ENCODE data around the gene FAM13A.

The FAM13A gene

GRCh38 chr4:88752754-88753153 is 304.2 kb downstream of the FAM13A start:
- CTCF ChIA-PET: interaction anchor here (1.1 kb wide), 1 partner anchor 11 kb away, joined by 3 read pairs; no protein-coding TSS in a partner anchor
- no peak for DNase-seq (ENCODE audit: extremely low spot score)
- no peak for TF ChIP-seq CTCF (IDR thresholded peaks at IDR 0.05; ENCODE audit: control extremely low read depth, extremely low read depth, low read depth, missing control alignments)
- POLR2A ChIA-PET: no interaction called here

- ChIA-PET CTCF (interaction anchor here (1.1 kb wide), 1 partner anchor 12 kb away, joined by 3 read pairs; no protein-coding TSS in a partner anchor), POLR2A (no interaction called here)
- no peak for TF ChIP-seq CTCF (IDR thresholded peaks at IDR 0.05; ENCODE audit: control extremely low read depth, extremely low read depth, low read depth, missing control alignments)
- DNase-seq (ENCODE audit: extremely low spot score): no peak
Observed at GRCh38 chr4:88752076-88752463, 304.9 kb downstream of the FAM13A start.

- no peak for DNase-seq (ENCODE audit: extremely low spot score)
- ChIA-PET CTCF (interaction anchor here (1.4 kb wide), 1 partner anchor 8 kb away, joined by 4 read pairs; no protein-coding TSS in a partner anchor), POLR2A (no interaction called here)
- TF ChIP-seq CTCF (IDR thresholded peaks at IDR 0.05; ENCODE audit: control extremely low read depth, extremely low read depth, low read depth, missing control alignments): no peak
Observed at GRCh38 chr4:88751258-88752075, 305.5 kb downstream of the FAM13A start.

GRCh38 chr4:88750369-88750768 is 306.6 kb downstream of the FAM13A start:
- no peak for TF ChIP-seq CTCF (IDR thresholded peaks at IDR 0.05; ENCODE audit: control extremely low read depth, extremely low read depth, low read depth, missing control alignments)
- POLR2A ChIA-PET: no interaction called here
- CTCF ChIA-PET: interaction anchor here (1.4 to 1.5 kb wide), 2 partner anchors 9 to 25 kb away, joined by 3 to 4 read pairs; no protein-coding TSS in a partner anchor
- DNase-seq (ENCODE audit: extremely low spot score): no peak

- POLR2A ChIA-PET: no interaction called here
- DNase-seq (ENCODE audit: extremely low spot score): no peak
- no peak for TF ChIP-seq CTCF (IDR thresholded peaks at IDR 0.05; ENCODE audit: control extremely low read depth, extremely low read depth, low read depth, missing control alignments)
- CTCF ChIA-PET: interaction anchor here (0.8 to 2.1 kb wide), 5 partner anchors 9 to 46 kb away, joined by 3 to 8 read pairs (median 5); no protein-coding TSS in a partner anchor
Observed at GRCh38 chr4:88747351-88747750, 309.6 kb downstream of the FAM13A start.

GRCh38 chr4:88746206-88746605 is 310.8 kb downstream of the FAM13A start:
- no peak for TF ChIP-seq CTCF (IDR thresholded peaks at IDR 0.05; ENCODE audit: control extremely low read depth, extremely low read depth, low read depth, missing control alignments)
- ChIA-PET POLR2A (no interaction called here), CTCF (interaction anchor here (1.4 to 2.1 kb wide), 3 partner anchors 9 to 47 kb away, joined by 5 to 8 read pairs (median 8); no protein-coding TSS in a partner anchor)
- no peak for DNase-seq (ENCODE audit: extremely low spot score)

All from GM10248 (cell line).